HG03442 (cell line): Measurements from ENCODE around the gene ATG2A.
"Not testable (repeated sequence)": the region's sequence is repeated elsewhere in the genome, so short reads cannot be mapped to it uniquely, and the experiment has no call there.

Source experiments
- ATAC-seq: cut with Tn5 transposase; IDR thresholded peaks from one replicate; pipeline ENCODE4 v1.9.1; 2021; ENCODE audit warnings: mild to moderate bottlenecking, moderate library complexity; ENCODE audit not compliant: unreplicated experiment

The ATG2A gene

GRCh38 chr11:64857485-64857884 lies 59.5 kb downstream of the ATG2A start:
- ATAC-seq, result no peak

- no peak for ATAC-seq
These were observed 60.4 kb downstream of the ATG2A start for GRCh38 chr11:64856382-64857227.

- no peak for ATAC-seq
These were observed 61.3 kb downstream of the ATG2A start for GRCh38 chr11:64855596-64856304.

GRCh38 chr11:64854534-64855502 lies 62.2 kb downstream of the ATG2A start:
- no peak for ATAC-seq

GRCh38 chr11:64854157-64854533 lies 62.9 kb downstream of the ATG2A start:
- no peak for ATAC-seq

GRCh38 chr11:64853709-64854108 lies 63.3 kb downstream of the ATG2A start:
- ATAC-seq, result no peak

- ATAC-seq, result no peak
These were observed 64.1 kb downstream of the ATG2A start for GRCh38 chr11:64852804-64853509.

GRCh38 chr11:64851831-64852351 lies 65.1 kb downstream of the ATG2A start:
- no peak for ATAC-seq

- peak; percentile 53 for ATAC-seq
These were observed 65.9 kb downstream of the ATG2A start for GRCh38 chr11:64850979-64851567.

GRCh38 chr11:64849598-64850356 lies 67.2 kb downstream of the ATG2A start:
- no peak for ATAC-seq

GRCh38 chr11:64848826-64849597 lies 68.0 kb downstream of the ATG2A start:
- ATAC-seq, result no peak

GRCh38 chr11:64848214-64848825 lies 68.7 kb downstream of the ATG2A start:
- ATAC-seq, result no peak

GRCh38 chr11:64846998-64847666 lies 69.9 kb downstream of the ATG2A start:
- ATAC-seq, result peak; percentile 23

GRCh38 chr11:64845776-64846129 lies 71.3 kb downstream of the ATG2A start:
- ATAC-seq, result not testable (repeated sequence)

GRCh38 chr11:64845129-64845775 lies 71.8 kb downstream of the ATG2A start:
- ATAC-seq, result no peak
